Epithelial cell of esophagus (primary cell): ENCODE results near the gene SS18L1.

Experiments used
- DNase-seq: peaks from one replicate; pipeline ENCODE4 v3.0.0; 2010; ENCODE audit warnings: low read depth
- H3K4me3 ChIP-seq: 2 replicates; pipeline ENCODE4 v1.5.1; 2011; ENCODE audit warnings: mild to moderate bottlenecking, low read length, control low read depth
- TF ChIP-seq, protein P1 (sequence below): IDR thresholded peaks from 2 replicates; pipeline ENCODE4 v1.5.1; 2011; ENCODE audit warnings: low read depth, mild to moderate bottlenecking, low read length, control low read depth, inconsistent platforms; ENCODE audit not compliant: insufficient read depth; ENCODE audit errors: missing control alignments

SS18L1 gene

DNA sequence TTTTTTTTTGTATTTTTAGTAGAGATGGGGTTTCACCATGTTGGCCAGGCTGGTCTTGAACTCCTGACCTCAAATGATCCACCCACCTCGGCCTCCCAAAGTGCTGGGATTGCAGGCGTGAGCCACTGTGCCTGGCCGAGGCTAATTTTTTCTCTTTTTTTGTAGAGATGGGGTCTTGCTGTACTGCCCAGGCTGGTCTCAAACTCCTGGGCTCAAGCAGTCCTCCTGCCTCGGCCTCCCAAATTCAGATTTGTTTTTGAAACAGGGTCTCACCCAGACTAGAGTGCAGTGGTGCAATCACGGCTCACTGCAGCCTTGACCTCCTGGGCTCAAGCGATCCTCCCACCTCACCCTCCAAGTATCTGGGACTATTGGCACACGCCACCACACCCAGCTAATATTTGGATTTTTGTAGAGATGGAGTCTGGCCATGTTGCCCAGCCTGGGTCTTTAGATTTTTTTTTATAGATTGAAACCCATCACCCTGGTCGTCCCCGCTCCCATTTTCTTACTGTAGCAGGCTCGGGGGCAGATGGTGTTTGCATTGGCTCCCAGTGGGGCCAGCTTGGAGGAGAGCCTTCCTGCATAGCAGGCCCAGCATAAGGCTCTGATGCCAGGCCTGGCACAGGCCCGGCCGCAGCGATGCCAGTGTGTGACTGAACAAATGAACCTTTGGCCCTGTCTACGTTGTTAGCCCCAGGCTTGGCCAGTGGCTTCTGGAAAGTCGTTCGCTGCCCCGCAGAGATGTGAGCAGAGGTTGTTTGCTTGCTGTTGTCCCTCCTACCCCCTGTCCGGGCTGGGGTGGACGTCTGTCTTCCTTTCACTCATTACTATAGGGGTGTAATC, 35.0 kb downstream of the SS18L1 start:
- no peak for DNase-seq
- no peak overlapping the region for H3K4me3 ChIP-seq
- TF ChIP-seq, protein P1, sequence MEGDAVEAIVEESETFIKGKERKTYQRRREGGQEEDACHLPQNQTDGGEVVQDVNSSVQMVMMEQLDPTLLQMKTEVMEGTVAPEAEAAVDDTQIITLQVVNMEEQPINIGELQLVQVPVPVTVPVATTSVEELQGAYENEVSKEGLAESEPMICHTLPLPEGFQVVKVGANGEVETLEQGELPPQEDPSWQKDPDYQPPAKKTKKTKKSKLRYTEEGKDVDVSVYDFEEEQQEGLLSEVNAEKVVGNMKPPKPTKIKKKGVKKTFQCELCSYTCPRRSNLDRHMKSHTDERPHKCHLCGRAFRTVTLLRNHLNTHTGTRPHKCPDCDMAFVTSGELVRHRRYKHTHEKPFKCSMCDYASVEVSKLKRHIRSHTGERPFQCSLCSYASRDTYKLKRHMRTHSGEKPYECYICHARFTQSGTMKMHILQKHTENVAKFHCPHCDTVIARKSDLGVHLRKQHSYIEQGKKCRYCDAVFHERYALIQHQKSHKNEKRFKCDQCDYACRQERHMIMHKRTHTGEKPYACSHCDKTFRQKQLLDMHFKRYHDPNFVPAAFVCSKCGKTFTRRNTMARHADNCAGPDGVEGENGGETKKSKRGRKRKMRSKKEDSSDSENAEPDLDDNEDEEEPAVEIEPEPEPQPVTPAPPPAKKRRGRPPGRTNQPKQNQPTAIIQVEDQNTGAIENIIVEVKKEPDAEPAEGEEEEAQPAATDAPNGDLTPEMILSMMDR = no peak

DNA sequence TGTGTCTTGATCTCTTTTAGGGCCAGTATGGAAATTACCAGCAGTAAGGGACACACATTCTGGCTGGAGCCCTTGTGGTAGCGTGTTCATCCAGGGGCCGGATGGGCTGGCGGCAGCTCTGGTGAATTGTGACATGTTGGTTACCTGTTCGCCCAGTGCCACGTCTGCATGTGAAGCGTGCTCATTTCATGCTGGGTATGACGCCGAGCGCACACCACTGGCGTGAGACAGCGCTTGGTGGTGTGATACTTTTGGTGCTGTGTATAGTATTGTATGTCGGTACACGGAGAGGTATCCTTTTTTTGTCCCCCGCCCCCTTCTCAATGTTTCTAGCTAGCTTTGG, 35.6 kb downstream of the SS18L1 start:
- no peak overlapping the region for H3K4me3 ChIP-seq
- TF ChIP-seq, protein P1 = no peak
- no peak for DNase-seq

DNA sequence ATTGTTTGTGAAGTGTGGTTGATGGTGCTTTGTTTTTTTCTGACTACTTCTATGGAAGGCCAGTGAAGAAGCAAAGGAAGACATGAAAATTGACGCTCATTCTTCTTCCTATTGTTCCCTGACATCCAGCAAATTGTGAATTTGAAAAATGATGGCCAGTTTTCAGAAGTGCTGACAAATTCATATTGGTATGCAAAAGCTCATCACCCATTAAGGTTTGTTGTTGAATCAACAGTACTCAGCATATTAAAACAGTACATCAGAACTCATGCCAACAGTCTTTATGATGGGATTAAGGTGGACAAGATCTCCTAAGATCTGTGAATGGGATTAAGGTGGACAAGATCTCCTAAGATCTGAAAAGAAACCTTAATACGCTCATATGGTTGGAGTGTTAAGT, 38.2 kb downstream of the SS18L1 start:
- TF ChIP-seq, protein P1 = no peak
- DNase-seq = no peak
- peak overlapping the region; percentile 94 for H3K4me3 ChIP-seq

DNA sequence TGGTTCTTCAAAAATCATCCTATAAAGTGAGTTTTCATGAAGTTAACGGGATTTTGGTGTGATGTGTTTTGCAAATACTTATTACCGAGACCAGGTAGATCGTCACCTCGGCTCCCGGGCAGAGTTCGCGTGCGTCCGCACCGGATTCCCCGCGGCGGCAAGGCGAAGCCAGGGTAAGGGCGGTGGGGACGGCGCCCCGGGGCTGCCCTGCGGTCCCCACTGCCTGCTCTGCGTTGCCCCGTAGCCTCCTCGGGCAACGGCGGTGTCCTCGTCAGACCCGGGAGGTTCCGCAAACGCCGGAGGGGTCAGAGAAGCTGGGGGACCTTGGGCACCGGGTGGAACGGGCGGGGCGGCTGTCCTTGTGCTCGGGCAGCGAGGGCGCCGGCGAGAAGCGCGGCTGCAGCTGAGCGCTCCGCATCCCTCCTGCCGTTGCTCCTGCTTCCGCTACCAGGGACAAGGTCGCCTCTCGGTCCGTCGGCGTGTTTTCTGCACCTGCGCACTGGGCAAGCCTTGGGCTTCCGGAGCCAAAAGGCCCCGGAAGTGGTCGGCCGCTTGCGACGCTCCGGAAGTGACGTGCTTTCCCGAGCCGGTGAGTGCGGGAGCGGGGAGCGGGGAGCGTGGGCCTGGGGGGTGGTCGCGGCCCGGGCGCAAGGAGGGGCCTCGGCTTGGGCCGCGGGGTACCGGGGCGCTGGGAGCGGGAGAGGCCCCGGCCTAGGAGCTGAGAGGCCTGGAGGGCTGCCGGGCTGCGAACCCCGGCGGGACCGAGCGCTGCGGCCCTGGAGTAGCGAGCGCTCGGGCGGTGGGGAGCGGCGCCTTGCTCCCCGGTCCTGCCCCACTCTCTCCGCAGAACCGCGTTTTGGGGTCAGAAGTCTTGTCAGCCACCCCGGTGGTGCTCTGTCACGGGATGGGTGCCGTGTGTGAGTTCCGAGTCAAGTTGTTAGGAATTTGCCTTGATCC, 39.2 kb downstream of the SS18L1 start, which contains the start of gene MTG2:
MTG2 (plus strand) TSS at position 560 of the 957 bp plus-strand sequence. CDS start 10,393 bp downstream, outside the sequence.
- peak within 1 kb of the TSS; percentile 94 for H3K4me3 ChIP-seq
- peak; percentile 96 for DNase-seq
- TF ChIP-seq, protein P1 = no peak

DNA sequence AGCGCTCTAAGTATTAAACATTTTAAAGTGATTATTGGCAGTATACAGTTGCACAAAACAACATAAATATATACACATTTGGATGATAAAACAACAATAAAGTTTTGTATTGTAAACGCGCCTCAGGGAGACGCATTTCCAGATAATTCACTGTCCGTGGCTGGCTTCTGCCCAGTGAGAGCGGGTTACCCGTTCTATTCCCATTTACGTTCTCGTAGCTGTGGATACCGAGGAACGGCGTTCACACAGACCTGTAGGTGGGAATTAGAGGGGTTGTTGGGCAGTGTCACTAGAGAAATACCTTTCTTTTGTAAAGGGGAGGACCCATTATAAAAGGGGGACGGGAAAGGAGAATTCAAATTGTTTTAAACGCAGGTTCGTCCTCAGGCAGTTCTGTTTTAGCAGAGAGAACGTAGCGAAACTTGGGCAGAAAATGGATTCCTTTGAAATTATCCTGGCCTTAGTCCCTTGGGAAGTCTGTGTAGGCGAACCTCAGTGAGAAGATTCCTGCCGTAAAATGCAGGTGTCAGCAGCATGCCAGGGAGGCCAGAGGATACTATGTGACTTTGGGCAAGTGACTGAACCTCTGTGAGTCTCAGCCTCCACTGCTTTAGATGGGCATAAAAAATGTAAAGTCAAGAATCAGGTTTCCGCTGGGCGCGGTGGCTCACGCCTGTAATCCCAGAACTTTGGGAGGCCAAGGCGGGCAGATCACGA, 40.0 kb downstream of the SS18L1 start:
- H3K4me3 ChIP-seq = peak overlapping the region; percentile 94
- no peak for DNase-seq

DNA sequence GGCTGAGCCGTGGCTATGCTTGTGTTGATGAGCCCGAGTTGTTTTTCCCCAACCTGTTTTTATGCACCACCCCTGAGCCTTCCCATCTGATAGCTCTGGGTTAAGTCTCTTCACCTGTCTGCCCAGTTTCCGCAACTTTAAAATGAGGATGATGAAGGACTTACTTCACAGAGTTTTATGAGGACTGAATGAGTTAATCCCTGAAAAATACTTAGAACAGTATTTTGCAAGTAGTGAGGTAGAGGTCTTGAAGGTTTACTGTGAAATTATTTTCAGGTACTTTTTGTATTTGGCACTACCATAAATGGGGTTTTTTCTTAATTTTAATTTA, 42.5 kb downstream of the SS18L1 start:
- TF ChIP-seq, protein P1 = no peak
- no peak for DNase-seq
- H3K4me3 ChIP-seq = no peak overlapping the region

More for the DNA sequence above, 40.0 kb downstream of the SS18L1 start:
- TF ChIP-seq, protein P1 = no peak
